Effector memory CD4-positive, alpha-beta T cell (primary cell): ENCODE data around the gene FCMR.
"Not testable (repeated sequence)": the region's sequence is repeated elsewhere in the genome, so short reads cannot be mapped to it uniquely, and the experiment has no call there.

ENCODE experiments used
- DNase-seq, 3 donors: peaks; one replicate each; pipeline ENCODE4 v3.0.0-alpha.2; 2020
- H3K27ac ChIP-seq: 2 replicates; pipeline ENCODE4 v1.7.0; 2013; ENCODE audit warnings: mild to moderate bottlenecking, low read length, moderate library complexity; ENCODE audit not compliant: insufficient read depth, poor library complexity, severe bottlenecking
- H3K27me3 ChIP-seq: replicated peaks from 2 replicates; pipeline ENCODE4 v1.7.0; 2013; ENCODE audit warnings: mild to moderate bottlenecking, low read length; ENCODE audit not compliant: insufficient read depth, control insufficient read depth, poor library complexity, severe bottlenecking
- H3K36me3 ChIP-seq: 2 replicates; pipeline ENCODE4 v1.7.0; 2013; ENCODE audit warnings: mild to moderate bottlenecking, low read length, moderate library complexity; ENCODE audit not compliant: control insufficient read depth, insufficient read depth
- H3K4me1 ChIP-seq: 2 replicates; pipeline ENCODE4 v1.7.0; 2013; ENCODE audit warnings: low read length, mild to moderate bottlenecking; ENCODE audit not compliant: control insufficient read depth, insufficient read depth, poor library complexity, severe bottlenecking
- H3K4me3 ChIP-seq: 2 replicates; pipeline ENCODE4 v1.7.0; 2013; ENCODE audit warnings: low read length, low read depth, mild to moderate bottlenecking; ENCODE audit not compliant: insufficient read depth, poor library complexity, severe bottlenecking
- H3K9me3 ChIP-seq: 2 replicates; pipeline ENCODE4 v1.7.0; 2013; ENCODE audit warnings: mild to moderate bottlenecking, low read length, moderate library complexity; ENCODE audit not compliant: control insufficient read depth

FCMR gene

DNA sequence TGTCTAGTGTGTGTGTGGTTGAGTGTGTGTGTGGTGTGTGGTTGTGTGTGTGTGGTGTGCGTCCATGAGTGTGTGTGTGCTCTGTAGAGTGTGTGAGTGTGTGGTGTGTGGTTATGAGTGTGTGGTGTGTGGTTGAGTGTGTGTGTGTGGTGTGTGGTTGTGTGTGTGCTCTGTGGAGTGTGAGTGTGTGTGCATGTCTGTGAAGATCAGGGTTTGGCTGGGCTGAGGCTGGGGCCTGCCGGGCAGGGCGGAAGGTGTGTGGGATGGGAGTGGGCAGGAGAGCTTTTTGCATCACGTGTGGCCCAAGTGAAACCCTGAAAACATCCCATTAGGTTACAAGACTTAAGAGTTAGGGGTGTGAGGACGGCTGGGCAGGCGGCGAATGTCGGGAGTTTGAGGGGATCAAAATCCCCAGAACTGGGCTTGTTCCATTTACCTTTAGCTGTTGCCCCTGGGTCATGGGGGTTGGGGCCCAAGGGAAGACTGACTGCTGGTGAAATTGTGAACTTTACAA, 2.9 kb upstream of the FCMR start:
- H3K27ac ChIP-seq = no peak overlapping the region
- no peaks in the 10 kb centered on the region for H3K36me3 ChIP-seq
- no peak overlapping the region for H3K4me3 ChIP-seq
- DNase-seq = no peak
- no peaks in the 10 kb centered on the region for H3K27me3 ChIP-seq
- H3K9me3 ChIP-seq = no peaks in the 10 kb centered on the region
- H3K4me1 ChIP-seq = peaks cover 38% of the 10 kb centered on the region

DNA sequence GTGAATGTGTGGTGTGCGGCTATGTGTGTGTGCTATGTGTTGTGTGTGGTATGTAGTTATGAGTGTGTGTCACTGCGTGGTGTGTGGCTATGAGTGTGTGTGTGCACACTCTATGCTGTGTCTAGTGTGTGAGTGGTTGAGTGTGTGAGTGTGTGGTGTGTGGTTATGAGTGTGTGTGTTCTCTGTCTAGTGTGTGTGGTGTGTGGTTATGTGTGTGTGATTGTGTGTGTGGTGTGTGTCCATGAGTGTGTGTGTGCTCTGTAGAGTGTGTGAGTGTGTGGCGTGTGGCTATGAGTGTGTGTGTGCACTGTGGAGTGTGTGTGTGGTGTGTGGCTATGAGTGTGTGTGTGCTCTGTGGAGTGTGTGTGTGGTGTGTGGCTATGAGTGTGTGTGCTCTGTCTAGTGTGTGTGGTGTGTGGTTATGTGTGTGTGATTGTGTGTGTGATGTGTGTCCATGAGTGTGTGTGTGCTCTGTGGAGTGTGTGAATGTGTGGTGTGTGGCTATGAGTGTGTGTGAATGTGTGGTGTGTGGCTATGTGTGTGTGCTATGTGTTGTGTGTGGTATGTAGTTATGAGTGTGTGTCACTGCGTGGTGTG, 2.3 kb upstream of the FCMR start:
- not testable (repeated sequence) for DNase-seq, H3K27me3 ChIP-seq, H3K4me3 ChIP-seq, H3K9me3 ChIP-seq, H3K36me3 ChIP-seq
- Histone ChIP-seq H3K27ac (peak overlapping the region; percentile 81), H3K4me1 (peaks cover 39% of the 10 kb centered on the region)

DNA sequence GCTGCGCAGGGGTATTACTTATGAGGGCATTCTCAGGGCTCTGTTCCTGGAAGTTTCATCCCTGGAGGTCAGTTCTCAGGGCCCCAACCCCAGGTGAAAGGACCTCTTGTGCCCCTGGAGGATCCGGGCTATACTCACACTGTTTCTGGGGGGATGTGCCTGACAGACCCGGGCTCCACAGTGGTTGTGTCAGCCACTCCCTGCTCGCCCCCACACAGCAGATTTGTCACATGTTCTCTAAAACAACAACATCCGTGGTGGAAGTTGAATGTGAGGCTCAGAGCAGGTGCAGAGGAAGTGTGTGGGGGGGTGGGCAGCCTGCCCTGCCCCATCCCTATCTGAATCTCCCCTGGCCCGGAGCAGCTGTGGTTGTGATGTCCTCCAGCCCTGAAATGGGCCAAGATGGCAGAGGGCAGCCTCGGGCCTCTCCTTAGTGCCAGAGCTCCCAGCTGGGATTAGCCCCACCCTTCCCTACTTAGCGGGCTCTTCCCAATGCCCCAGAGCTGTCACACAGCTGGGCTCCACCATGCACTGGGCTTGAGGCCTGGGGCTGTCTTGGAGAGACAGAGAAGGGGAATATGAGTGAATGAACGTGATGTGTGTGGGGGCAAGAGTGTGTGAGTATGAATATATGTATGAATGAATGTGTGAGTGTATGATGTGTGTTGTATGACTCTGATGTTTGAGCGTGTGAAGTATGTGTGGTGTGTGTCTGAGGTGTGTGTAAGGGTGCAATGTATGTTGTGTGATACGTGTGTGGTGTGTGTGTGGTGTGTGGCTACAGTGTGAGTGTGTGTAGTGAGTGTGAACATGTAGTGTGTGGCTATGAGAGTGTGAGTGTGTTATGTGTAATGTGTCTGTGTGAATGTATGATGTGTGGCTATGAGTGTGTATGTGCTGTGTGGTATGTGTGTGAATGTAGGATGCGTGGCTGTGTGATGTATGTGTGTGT, 1.5 kb upstream of the FCMR start:
- no peaks in the 10 kb centered on the region for H3K27me3 ChIP-seq
- H3K9me3 ChIP-seq = no peaks in the 10 kb centered on the region
- peak; percentile 29 to 55 (median 33) for DNase-seq
- H3K36me3 ChIP-seq = no peaks in the 10 kb centered on the region
- H3K4me1 ChIP-seq = peaks cover 44% of the 10 kb centered on the region
- H3K27ac ChIP-seq = peak overlapping the region; percentile 81
- H3K4me3 ChIP-seq = peak overlapping the region; percentile 64

DNA sequence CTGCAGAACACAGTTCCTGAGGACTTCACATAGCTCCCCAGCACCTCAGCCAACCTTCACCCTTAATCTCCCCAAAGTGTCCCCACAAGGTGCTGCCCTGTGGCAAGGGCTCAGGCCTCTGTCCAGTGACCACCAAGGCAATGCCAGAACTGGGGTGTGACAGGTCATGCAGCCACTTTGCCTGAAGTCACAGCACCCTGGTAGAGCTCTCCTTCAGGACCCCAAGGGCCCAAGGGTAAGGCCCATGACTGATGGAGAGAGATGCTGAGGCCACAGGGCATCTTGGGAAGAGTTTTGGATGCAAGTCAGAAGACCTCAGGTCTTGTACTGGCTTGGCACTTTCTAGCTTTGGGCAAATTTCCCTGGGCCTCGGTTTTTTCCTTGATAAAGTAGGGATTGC, 783 bp upstream of the FCMR start:
- Histone ChIP-seq H3K27ac (peak overlapping the region; percentile 81), H3K36me3 (no peaks in the 10 kb centered on the region), H3K4me3 (peak overlapping the region; percentile 64), H3K27me3 (no peaks in the 10 kb centered on the region), H3K4me1 (peaks cover 52% of the 10 kb centered on the region), H3K9me3 (no peaks in the 10 kb centered on the region)
- no peak for DNase-seq

DNA sequence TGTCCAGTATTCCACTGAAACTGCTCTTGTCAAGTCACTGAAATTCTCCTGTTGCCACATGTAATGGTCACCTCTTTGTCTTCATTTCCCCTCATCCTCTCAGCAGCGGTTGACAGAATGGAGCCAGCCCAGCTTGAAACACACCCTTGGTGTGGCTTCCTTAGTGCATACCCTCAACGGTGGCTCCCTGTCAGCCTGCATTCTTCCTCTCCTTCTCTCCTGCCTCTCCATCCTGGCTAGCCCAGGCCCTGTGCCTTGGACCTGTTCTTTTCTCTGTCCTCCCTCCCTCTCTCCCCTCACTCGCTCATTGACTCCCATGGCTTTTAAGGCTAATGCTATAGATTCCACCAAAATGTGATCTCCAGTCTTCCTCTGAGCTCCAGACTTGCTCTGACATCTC, 3.7 kb downstream of the FCMR start:
- no peaks in the 10 kb centered on the region for H3K9me3 ChIP-seq
- H3K27me3 ChIP-seq = no peaks in the 10 kb centered on the region
- no peak for DNase-seq
- H3K27ac ChIP-seq = peak overlapping the region; percentile 46
- H3K4me3 ChIP-seq = peak overlapping the region; percentile 64
- peaks cover 33% of the 10 kb centered on the region for H3K36me3 ChIP-seq
- peaks cover 59% of the 10 kb centered on the region for H3K4me1 ChIP-seq

DNA sequence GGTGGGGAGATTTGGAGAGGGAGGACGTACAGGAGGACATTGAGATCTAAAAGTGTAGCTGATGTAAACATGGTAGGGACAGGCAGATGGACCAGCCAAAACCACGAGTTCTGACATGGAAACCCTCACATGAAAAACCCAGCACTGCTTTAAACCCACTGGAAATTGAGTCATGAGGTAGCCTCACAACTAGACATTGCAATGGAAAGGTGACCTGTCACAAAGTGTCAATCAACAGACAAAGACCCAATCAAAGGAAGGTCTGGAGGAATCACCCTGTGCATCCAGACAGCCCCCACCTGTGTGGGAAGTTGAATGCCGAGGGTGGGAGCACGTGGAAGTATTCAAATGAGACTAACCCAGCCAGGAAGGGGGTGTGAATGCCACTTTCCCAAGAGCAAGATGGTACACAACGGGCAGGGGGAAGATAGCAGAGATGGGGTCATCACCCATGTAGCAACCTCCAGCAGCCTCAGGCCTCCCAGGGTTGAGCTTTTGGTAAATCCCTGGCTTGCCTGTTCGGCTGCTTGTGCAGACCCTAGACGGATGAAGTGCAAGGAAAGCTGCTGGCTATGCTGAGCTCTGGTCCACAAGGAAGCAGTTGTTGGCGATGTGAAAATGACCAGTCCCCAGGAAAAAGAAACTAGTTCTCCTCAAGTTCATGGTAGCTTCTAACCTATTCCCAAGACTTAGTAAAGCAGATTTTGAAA, 5.6 kb downstream of the FCMR start:
- Histone ChIP-seq H3K27ac (peak overlapping the region; percentile 43), H3K36me3 (peaks cover 51% of the 10 kb centered on the region), H3K27me3 (no peaks in the 10 kb centered on the region), H3K4me3 (peak overlapping the region; percentile 64), H3K4me1 (peaks cover 58% of the 10 kb centered on the region), H3K9me3 (no peaks in the 10 kb centered on the region)
- DNase-seq = no peak

DNA sequence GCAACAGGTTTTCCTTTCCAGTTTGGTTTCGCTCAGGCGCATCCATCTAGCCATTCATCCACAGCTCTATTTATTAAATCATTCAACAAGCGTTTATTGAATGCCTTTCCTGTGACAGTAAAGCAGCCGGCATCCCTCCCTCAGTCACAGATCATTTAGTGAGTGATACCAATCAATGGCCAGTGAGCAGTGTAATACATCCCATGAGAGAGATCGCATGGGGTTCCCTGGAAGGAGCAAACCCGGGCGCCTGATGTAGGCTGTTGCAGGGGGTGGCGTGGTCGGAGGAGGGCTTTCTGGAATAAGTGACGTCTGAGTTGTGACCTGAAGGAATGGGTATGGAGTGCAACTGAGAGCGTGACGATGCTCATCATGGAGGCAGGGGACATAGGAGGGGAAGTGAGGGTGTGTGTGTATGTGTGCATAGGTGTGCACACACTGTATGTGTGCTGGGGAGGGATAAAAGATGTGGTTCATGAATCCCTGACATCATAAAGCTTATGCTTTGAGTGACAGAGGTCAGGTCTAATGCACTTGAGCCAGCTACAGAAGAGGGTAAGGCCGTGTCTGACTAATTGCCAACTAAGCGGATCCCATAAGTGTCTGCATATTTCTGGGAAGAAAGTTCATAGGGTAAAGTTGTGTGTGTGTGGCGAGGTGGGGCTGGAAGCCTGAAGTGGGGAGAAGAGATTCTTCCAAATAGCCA, 6.6 kb downstream of the FCMR start:
- Histone ChIP-seq H3K9me3 (no peaks in the 10 kb centered on the region), H3K36me3 (peaks cover 52% of the 10 kb centered on the region)

DNA sequence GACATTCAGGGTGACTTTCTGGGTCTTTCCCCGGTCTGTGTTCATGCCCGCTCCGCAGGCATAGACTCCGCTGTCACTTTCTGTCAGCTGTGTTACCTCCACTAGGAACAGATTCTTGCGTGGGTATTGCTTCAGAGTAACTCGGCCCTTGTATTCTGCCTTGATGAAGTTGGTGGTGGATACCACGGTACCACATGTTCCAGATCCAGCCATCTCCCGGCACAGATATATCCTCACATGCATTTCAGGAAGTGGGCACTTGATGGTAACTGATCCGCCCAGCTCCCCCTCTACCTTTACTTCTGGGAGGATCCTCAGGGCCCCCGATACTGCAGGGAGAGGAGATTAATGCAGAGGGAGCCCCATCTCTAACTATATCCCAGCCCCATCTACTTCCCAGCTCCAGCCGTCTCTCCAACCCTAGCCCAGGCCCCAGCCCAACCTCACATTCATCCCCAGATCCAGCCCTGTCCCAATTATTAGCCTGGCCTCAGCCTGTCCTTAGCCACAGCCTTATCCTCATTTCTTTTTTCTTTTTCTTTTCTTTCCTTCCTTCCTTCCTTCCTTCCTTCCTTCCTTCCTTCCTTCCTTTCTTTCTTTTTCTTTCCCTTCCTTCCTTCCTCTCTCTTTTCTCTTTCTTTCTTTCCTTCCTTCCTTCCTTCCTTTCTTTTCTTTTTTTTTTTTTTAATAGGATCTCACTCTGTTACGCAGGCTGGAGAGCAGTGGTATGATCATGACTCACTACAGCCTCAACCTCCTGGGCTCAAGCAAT, 7.8 kb downstream of the FCMR start:
- H3K9me3 ChIP-seq = no peaks in the 10 kb centered on the region

More for the DNA sequence above, 6.6 kb downstream of the FCMR start:
- no peaks in the 10 kb centered on the region for H3K27me3 ChIP-seq
- peaks cover 65% of the 10 kb centered on the region for H3K4me1 ChIP-seq
- no peak overlapping the region for H3K4me3 ChIP-seq
- no peak for DNase-seq
- peak overlapping the region; percentile 15 for H3K27ac ChIP-seq

More for the DNA sequence above, 7.8 kb downstream of the FCMR start:
- Histone ChIP-seq H3K4me1 (peaks cover 74% of the 10 kb centered on the region), H3K27me3 (no peaks in the 10 kb centered on the region), H3K4me3 (no peak overlapping the region), H3K27ac (peak overlapping the region; percentile 15), H3K36me3 (peaks cover 57% of the 10 kb centered on the region)
- no peak for DNase-seq
